Measurements from ENCODE around the gene RPLP2.

RPLP2 gene

GRCh38 chr11:850775-851763, 41.3 kb downstream of the RPLP2 start:
- no peak for DNase-seq (ENCODE audit: low spot score)

GRCh38 chr11:852762-853161, 43.0 kb downstream of the RPLP2 start:
- no peak for DNase-seq (ENCODE audit: low spot score)

- DNase-seq (ENCODE audit: low spot score), result no peak
Measured at GRCh38 chr11:853682-854448, 44.1 kb downstream of the RPLP2 start.

- DNase-seq (ENCODE audit: low spot score), result no peak
Measured at GRCh38 chr11:854601-855329, 45.0 kb downstream of the RPLP2 start.

- no peak for DNase-seq (ENCODE audit: low spot score)
Measured at GRCh38 chr11:855330-855674, 45.5 kb downstream of the RPLP2 start.

GRCh38 chr11:855796-856195, 46.0 kb downstream of the RPLP2 start:
- DNase-seq (ENCODE audit: low spot score), result no peak

GRCh38 chr11:856397-856796, 46.6 kb downstream of the RPLP2 start:
- DNase-seq (ENCODE audit: low spot score), result no peak

GRCh38 chr11:858053-858761, 48.4 kb downstream of the RPLP2 start:
- DNase-seq (ENCODE audit: low spot score), result no peak

GRCh38 chr11:858762-859339, 49.1 kb downstream of the RPLP2 start:
- no peak for DNase-seq (ENCODE audit: low spot score)

GRCh38 chr11:859394-860131, 49.8 kb downstream of the RPLP2 start:
- peak; percentile 89 for DNase-seq (ENCODE audit: low spot score)

GRCh38 chr11:860234-861104, 50.7 kb downstream of the RPLP2 start:
- no peak for DNase-seq (ENCODE audit: low spot score)

GRCh38 chr11:861105-861479, 51.3 kb downstream of the RPLP2 start:
- no peak for DNase-seq (ENCODE audit: low spot score)

GRCh38 chr11:862081-862661, 52.4 kb downstream of the RPLP2 start:
- no peak for DNase-seq (ENCODE audit: low spot score)
